HS-27A (cell line): ENCODE measurements around the gene S1PR5.
"Not testable (repeated sequence)": the region's sequence is repeated elsewhere in the genome, so short reads cannot be mapped to it uniquely, and the experiment has no call there.

ENCODE experiments used
- DNase-seq: peaks from one replicate; pipeline ENCODE4 v3.0.0-alpha.2; 2012; ENCODE audit warnings: low read depth, missing footprints

Gene S1PR5, protein sequence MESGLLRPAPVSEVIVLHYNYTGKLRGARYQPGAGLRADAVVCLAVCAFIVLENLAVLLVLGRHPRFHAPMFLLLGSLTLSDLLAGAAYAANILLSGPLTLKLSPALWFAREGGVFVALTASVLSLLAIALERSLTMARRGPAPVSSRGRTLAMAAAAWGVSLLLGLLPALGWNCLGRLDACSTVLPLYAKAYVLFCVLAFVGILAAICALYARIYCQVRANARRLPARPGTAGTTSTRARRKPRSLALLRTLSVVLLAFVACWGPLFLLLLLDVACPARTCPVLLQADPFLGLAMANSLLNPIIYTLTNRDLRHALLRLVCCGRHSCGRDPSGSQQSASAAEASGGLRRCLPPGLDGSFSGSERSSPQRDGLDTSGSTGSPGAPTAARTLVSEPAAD

DNA sequence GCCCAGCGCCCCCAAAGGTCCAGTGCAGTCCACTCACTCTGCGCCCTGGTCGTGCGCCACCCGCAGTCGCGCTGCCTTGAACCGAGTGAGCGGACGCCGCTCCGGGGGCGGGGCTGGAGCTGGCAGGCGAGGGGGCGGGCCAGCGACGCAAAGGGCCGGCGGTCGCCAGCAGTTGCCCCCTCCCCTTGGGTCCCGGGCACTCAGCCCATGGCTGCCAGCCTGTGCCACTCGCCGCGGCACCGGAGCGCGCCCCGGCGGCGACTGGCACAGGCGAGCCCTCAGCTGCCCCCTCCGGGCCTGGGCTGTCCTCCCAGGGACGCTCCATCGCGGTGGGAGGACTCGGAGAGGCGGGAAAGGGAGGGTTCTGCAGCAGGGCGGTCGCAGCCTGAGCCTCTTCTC, at the start of gene S1PR5:
TSS of gene S1PR5 (minus strand) at position 87 of the 399 bp plus-strand sequence. CDS start 2,436 bp downstream, outside the sequence.
- DNase-seq = no peak

DNA sequence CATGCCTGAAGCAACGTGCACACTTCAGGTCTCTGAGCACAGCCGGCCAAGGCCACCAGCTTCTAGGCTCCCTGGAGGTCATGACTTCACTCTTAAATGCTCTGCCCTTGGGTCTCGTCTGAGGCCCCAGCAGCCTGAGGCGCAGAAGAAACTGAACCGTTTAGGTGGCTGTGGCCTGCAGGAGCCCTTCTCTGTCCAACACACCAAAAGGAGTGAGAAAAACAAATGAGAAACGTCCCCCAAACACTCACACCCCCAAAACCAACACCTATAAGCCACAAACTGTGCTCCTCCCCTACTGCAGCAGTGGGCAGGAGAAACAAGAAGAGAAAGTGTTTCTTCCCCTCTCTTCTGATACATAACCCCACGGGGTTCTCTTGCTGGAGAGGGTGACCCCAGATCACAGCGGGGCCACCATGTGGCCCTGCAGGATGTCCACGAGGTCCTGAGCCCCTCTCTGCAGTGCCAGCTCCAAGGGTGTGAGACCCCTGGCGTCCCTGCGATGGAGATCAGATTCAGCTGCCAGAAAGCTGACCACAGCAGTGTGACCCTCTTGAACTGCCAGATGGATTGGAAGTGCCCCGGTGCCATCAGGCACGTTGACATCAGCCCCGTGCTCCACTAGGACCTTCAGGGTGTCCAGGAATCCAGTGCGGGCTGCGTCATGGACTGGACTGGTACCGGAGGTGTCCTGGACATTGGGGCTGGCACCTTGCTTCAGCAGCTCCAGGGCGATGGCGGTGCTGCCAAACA, 49.6 kb upstream of the S1PR5 start:
- DNase-seq = no peak

DNA sequence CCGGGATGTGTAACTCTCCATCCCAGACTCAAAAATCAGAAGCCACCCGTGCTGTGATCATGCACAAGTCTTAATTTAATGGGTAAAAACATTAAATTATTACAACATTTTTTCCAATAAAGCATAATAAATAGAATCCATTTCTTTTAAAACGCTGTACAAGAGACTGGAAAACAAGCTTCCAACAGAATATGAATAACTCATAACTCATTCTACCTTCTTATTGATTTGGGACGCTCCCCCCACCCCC, 49.1 kb upstream of the S1PR5 start:
- DNase-seq = no peak

DNA sequence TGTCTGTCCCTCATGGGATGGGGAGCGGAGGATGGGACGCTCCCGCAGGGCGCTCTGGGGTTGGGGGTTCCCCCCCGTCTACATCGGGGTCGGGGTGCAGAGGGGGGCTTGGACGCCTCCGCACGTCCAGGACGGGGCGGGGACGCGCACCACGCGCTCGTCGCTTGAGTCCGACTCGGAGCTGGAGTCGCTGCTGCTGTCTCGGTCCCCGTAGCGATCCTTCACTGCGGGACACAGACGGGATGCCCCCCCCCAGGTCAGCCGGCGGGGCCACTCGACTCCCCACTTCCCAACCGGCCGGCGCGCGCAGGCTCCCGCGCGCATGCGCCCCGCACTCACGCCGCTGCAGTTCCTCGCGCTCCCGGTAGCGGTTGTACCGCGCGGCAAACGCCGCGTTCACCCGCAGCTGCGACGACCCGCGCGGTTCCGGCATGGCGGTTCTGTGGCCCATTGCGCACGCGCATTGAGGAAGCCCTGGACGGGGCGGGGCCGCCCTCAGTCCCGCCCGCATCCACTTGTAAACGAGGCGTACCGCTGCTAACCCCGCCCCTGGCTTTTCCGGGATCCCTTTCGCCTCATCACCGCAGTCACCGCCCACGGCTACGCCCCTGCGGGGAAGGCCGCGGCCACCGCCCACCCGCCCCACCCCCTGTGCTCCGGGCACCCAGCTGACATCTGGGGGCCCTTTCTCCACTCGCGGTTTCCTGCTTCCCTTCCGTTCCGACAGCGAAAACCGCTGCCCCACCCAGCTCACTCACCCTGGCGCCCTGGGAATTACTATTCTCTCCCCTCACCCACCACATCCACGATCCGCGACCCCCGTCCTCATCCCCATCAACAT, 48.5 kb upstream of the S1PR5 start, which contains the start of gene KRI1:
TSS of gene KRI1 (minus strand) at position 444 of the 841 bp plus-strand sequence. CDS start at position 433, 11 bp downstream.
- DNase-seq = peak; percentile 85

DNA sequence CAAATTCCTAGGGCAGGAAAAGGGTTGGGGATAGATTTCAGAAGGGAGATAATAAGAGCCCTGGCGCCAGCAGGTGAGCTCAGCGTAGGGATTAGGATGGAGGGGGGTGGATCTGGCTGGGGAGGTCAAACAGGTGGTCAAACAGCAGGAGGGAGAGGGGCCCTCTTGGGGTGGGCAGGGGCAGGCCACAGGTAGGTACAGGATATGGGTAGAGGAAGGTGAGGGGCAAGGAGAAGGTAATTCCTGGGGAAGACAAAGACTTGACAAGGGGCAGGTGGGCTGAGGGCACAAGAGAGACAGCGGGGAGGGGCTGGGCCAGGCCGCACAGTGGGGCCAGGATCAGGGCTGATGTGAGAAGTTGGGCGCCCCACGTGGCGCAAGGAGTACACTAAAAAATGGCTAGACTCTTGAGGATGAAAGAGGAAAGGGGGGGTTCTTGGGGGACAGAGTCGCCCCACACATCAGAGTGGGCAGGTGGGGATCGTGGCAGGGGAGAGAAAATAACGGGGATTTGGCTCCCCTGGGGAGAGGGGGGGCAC, 47.9 kb upstream of the S1PR5 start:
- DNase-seq = no peak

DNA sequence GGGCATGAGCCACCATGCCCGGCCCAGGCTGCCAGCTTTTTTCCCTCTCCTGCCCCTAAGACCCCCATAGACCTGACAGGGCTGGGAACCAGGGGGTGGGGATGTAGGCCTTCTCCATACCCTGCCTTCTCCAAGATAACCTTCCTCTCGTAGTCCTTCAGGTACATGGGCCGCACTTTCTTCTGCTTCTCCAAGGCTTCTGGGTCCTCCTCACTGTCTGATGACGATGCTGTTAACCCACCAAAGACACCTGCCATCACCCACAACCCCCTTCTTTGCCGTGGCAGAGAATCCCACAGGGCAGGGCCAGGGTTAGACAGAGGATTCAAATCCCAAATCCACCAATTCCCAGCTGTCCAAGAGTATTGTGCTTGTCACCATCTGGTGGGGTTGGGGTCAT, 45.4 kb upstream of the S1PR5 start:
- DNase-seq = no peak

DNA sequence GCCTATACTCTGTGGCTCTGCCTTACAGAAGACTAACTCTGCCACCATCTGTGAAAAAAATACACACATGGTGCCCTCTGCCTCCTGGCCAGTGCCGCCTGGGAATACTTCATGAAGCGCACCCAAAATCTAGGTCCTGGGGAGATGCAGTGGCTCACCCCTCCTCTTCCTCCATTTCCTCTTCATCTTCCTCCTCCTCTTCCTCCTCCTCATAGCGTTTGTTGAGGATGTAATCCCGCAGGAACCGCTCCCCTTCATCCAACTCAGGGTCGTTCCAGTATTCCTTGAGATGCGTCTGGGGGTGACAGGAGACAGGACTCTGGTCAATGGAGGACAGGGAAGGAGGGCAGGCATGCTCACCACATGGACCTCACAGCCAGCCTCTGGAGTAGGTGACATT, 42.9 kb upstream of the S1PR5 start:
- no peak for DNase-seq

DNA sequence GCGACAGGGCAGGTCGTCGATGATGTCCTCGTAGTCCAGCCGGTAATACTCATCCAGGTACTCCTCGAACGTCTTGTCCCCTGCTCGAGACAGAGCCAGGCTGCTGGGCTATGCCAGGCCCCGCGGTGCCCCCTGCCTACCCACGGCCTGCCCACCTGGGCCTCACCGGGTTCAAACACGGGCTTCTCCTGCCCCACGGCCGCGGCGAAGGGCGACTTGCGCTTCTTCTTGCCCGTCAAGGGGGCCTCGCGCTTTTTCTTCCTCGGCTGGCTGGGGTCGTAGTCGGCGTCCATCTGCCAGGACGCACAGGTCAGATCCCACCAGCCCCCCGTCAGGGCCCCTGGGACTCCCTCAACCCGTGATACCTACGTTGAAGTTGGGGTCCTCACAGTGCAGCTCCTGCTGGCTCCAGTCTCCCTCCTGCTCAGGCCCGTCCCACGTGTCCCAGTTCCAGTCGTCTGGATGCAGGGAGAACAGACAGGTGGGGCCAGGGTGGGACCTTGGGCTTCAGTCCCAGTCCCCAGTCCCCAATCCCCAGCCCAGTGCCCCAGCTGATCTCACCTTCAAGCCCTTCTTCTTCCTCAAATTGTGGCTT, 40.5 kb upstream of the S1PR5 start:
- DNase-seq = no peak

DNA sequence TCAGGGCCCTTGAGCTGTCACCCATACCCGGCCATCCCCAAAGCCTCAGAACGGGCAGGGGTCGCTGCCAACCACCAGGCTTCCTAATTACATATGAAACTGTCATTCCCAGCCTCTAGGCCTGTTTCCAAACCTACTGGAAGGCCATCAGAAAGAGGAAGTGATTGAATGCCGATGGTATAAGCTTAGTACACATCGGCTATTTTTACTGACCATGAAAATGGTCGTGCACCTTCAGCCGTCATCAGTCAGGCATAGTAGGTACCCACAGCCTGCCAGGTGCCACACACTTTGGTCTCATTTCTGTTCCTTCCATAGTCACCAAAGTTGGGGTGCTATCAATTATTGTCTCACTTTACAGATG, 38.3 kb upstream of the S1PR5 start:
- DNase-seq = no peak

DNA sequence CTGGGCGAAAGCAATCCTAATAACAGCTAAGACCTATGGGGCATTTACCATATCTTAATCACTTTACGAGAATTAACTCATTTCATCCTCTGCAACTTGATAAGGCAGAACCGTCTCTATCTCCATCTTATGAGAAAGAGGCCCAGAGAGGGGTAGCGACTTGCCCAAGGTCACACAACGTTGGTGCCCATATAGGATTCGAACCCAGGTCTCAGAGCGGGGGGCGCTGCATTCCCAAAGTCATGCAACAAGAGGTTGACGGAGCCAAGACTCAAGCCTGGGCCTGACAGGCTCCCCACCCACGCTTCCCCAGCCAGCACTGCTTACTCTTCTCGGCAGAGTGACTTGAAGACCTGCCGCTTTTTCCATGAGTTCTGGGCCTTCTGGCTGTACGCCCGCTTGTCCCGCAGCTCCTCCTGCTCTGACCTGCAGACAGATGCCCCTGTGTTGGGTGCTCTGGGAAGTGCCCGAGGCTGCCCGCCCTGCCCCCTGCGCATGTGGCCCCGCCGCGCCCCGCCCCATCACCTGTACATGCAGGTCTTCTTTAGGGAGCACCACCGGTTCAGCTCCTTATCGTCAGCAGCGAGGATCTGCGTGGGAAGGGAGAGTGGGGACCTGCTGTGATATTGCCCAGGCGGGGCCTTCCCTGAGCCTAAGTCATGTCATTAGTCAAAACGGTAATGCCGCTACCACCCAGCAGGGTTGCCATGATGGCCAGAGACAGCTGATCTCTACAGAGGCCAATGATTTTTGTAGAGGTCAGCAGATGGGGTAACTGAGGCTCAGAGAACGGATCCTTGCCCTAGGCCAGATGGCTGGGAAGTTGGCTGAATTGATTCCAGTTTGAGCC, 37.7 kb upstream of the S1PR5 start:
- no peak for DNase-seq

DNA sequence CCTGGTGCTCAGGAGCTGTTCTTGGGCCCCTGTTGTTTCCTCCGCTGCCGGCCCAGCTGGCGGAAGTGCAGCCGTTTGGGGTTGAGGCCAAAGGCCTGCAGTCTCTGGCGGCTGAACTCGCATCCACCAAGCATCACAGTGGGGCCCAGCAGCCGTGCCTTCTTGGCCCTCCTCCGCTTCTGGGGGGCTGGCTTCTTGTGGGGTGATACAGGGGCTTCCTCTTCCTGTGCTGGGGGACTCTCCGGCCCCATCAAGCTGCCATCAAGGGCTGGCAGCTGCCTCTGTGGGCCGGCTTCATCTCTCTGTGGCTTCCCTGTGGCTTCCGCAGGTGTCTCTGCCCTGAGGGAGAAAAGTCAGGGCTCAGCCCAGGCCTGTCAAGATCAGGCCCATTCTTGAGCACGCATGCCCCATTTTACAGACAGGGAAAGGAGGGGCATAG, 36.7 kb upstream of the S1PR5 start:
- DNase-seq = no peak

DNA sequence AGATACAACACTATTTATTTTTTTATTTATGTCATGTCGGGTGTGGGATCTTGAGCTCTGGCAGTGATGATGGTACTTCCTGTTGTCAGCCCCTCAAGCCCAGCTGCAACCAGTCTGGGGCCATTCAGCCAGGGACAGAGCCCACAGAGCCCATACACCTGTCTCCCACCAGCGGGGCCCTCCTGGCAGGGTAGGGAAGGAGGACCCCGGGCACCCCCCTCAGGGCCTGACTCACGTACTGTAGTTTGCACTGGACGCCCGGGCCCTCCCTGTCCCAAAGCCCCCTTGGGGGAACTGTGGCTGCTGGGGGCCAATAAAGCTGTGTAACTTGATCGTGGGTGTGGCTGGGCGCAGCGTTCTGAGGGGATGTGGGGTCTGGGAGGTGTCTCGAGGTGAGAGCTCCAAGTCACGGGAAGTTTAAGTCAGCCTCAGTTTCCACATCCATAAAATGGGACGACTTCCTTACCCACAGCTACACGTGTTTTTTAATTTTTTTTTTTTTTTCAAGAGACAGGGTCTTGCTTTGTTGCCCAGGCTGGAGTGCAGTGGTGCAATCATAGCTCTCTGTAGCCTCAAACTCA, 35.9 kb upstream of the S1PR5 start:
- DNase-seq = no peak

DNA sequence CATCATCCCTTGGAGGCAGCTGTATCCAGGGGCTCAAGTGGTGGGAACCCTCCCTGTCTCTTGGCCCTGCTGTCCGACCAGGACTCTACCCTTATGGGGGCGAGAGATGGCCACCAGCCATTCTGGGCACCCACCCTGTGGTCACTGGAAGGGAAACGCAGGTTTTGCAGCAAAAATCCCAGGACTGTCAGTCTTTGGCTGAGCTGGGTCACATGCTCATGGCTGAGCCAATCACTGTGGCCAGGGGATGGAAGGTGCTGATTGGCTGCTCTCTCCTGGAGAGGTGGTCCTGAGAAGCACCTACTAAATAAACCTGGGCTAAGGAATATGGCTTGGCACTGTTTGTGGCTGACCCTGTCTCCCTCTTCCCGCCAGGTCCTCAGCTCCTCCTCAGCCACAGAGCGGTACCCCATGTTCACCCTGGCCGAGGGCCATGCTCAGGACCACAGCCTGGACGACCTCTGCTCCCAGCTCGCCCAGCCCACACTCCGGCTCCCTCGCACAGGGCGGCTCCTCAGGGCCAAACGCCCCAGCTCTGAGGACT, 35.3 kb upstream of the S1PR5 start:
- no peak for DNase-seq

DNA sequence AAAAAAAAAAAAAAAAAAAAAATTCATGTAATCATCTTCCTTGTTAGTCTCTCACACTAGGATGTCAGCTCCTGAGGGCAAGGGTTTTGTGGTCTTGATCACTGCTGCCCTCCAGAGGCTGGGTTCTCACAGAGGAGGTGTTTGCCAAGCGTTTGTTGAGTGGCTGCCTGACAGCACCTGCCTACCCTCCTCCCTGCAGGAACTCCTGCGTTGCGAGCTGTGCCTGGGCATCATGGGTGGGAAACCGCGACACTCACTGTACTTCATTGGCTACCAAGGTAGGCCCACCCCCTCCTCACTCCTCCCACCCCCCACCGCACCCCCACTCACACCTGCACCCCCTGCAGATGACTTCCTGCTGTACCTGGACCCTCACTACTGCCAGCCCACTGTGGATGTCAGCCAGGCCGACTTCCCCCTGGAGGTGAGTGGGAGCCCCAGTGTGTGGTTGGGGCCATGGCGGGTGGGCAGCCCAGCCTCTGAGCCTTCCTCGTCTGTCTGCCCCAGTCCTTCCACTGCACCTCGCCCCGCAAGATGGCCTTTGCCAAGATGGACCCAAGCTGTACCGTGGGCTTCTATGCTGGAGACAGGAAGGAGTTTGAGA, 34.6 kb upstream of the S1PR5 start:
- DNase-seq = no peak

DNA sequence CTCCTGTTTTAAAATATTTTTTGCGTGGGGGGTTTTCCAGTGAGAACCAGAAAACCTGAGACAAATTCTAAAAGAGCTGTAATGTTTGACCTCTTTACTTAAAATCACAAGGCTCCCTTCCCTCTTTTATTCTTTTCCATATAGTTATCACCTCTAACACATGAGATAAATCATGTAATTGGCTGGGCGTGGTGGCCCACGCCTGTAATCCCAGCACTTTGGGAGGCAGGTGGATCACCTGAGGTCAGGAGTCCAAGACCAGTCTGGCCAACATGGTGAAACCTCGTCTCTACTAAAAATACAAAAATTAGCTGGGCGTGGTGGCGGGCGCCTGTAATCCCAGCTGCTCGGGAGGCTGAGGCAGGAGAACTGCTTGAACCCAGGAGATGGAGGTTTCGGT, 33.8 kb upstream of the S1PR5 start:
- DNase-seq = not testable (repeated sequence)

DNA sequence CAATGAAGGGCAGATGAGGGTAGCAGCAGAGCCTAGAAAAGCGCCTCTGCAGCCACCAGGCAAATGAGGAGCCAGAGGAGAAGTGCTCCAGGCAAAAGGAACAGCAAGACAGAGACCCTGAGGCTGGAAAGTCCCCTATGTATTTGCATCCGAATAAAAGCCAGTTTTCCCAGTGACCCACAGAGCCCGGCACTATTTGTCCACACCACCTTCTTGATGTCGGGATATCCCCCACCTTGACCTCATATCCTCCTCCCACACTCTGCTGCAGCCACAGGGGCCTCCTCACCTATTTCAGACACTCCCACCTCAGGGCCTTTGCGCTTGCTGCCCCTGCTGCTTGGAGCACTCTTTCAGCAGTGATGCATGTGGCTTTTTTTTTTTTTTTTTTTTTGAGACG, 33.1 kb upstream of the S1PR5 start:
- no peak for DNase-seq

DNA sequence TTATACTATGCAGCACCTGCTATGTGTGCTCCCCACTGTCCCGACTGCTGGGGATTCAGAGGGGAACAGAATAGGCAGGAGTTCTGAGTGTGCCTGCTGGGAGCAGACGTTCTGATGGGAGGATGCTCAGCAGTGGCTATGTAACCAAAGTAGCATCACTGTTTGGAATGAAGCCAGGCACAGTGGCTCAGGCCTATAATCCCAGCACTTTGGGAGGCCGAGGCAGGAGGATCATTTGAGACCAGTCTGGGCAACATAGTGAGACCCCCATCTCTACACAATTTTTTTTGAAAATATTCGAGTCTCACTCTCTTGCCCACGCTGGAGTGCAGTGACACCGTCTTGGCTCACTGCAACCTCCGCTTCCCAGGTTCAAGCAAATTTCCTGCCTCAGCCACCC, 32.5 kb upstream of the S1PR5 start:
- no peak for DNase-seq

DNA sequence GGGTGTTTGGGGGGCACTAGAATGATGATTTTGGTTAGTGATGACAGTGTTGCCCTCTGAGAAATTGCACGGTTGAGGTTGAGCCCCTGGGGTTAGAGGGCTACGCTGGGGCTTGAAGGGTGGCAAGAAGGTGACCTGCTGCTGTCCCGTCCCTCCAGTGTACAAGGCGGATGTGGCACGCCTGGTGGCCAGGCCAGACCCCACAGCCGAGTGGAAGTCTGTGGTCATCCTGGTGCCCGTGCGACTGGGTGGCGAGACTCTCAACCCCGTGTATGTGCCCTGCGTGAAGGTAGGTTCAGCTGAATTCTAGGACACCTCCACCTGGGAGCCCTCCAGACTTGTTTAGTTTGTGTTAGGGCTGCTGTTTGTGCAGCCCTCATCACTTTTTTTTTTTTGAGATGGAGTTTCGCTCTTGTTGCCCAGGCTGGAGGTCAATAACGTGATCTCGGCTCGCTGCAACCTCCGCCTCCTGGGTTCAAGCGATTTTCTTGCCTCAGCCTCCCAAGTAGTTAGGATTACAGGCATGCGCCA, 31.6 kb upstream of the S1PR5 start:
- no peak for DNase-seq

DNA sequence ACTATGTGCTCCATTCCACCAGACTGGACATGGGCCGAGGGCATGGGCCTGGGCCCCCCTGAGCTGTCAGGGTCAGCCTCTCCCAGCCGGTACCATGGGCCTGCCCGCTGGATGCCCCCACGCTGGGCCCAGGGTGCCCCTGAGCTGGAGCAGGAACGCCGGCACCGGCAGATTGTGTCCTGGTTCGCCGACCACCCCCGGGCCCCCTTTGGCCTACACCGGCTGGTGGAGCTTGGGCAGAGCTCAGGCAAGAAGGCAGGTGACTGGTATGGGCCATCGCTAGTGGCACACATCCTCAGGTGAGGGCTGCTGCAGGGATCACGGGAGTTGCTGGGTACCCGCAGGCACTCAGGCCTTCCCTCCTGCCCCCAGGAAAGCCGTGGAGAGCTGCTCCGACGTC, 29.6 kb upstream of the S1PR5 start:
- no peak for DNase-seq

DNA sequence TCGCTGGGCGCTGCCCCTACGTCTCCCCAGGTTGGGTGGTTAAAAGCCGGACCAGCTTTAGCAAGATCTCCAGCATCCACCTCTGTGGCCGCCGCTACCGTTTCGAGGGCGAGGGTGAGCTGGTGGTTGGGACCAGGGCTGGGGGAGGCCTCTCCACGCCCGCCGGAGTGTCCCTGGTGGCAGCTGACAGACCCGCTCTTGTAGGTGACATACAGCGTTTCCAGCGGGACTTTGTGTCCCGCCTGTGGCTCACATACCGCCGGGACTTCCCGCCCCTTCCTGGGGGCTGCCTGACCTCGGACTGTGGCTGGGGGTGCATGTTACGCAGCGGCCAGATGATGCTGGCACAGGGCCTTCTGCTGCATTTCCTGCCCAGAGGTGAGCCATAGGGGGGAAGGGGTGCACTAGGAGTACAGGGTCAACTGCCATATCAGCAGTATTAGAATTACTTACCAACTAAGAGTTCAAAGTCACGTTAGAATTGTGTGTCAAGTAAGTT, 27.6 kb upstream of the S1PR5 start:
- no peak for DNase-seq
